Adrenal gland (tissue), 12 donors: ENCODE results near the gene SCAF11. TPM values are rescaled to one million over a fixed set of nuclear protein-coding genes. Genes with fewer than 3 reads are reported as not detected.
"Not testable (repeated sequence)": the region's sequence is repeated elsewhere in the genome, so short reads cannot be mapped to it uniquely, and the experiment has no call there.

Source experiments
- DNase-seq, 7 donors: peaks; one replicate each; pipeline ENCODE4 v3.0.0-alpha.2; 2019 to 2020
- H3K27ac ChIP-seq, 5 donors: fragments of 200-600 bp; sonication (generic) in 4 of 5; 1 replicate in 3 of 5; 2 replicates in 2 of 5; pipeline versions ENCODE4 v1.5.1 to v1.8.0; 2016 to 2020; ENCODE audit warnings: mild to moderate bottlenecking in 1 of 5
- H3K27me3 ChIP-seq: fragments of 200-600 bp; 2 replicates; pipeline ENCODE4 v1.8.0; 2021
- H3K36me3 ChIP-seq, 2 donors: fragments of 200-600 bp; replicated peaks in 1 of 2; 1 replicate in 1 of 2; 2 replicates in 1 of 2; pipeline versions ENCODE4 v1.5.1 to v1.8.0; 2018 to 2022
- H3K4me1 ChIP-seq, 2 donors: fragments of 200-600 bp; replicated peaks in 1 of 2; 1 replicate in 1 of 2; 2 replicates in 1 of 2; pipeline versions ENCODE4 v1.5.1 to v1.8.0; 2018 to 2021
- H3K4me3 ChIP-seq, 4 donors: fragments of 200-600 bp; sonication (generic) in 3 of 4; one replicate each; pipeline ENCODE4 v1.5.1; 2016 to 2018
- H3K9me3 ChIP-seq, 3 donors: fragments of 200-600 bp; sonication (generic) in 1 of 3; replicated peaks in 1 of 3; 1 replicate in 2 of 3; 2 replicates in 1 of 3; pipeline versions ENCODE4 v1.5.1 to v1.8.0; 2016 to 2021
- CTCF ChIP-seq, 6 experiments: fragments of 450-650 bp in 4 of 6; fragments of 200-600 bp in 2 of 6; sonication (generic) in 1 of 6; IDR thresholded peaks; 1 replicate in 5 of 6; 2 replicates in 1 of 6; pipeline versions ENCODE4 v1.5.1 to v1.8.0; 2016 to 2021; ENCODE audit warnings: antibody characterized with exemption in 6 of 6, mild to moderate bottlenecking in 2 of 6, moderate library complexity in 1 of 6
- POLR2A ChIP-seq, 2 donors: fragments of 450-650 bp; IDR thresholded peaks; one replicate each; pipeline ENCODE4 v1.6.1; 2017; ENCODE audit warnings: antibody characterized with exemption in 2 of 2, mild to moderate bottlenecking in 2 of 2, moderate library complexity in 1 of 2
- WGBS, 4 donors: extraction: QIAGEN DNeasy Blood & Tissue Kit in 2 of 4; methylation state at CpG; one replicate each; pipeline versions ENCODE4 v1.1.5 to v1.1.7; 2013 to 2017; 5-methylcytosine and 5-hydroxymethylcytosine counted together
- intact Hi-C, 2 donors: fragments of 100-400 bp; cut with DNase I; formaldehyde crosslinking; loops; one replicate each; pipeline versions ENCODE4 v1.14.1 to v1.15.0; 2022 to 2023
- polyA plus RNA-seq, 3 donors: library from polyadenylated mRNA; stranded (reverse); fragments of 200-250 nt in 2 of 3; fragments of 350-450 nt in 1 of 3; fragmentation: Illumina TruSeq in 1 of 3; extraction: RNeasy Lipid Tissue Mini Kit (QIAGEN cat#74804) in 1 of 3; gene quantifications; one replicate each; pipeline ENCODE4 v1.2.3, GENCODE V29; 2013 to 2014
- total RNA-seq, 9 donors: library from RNA; depleted of rRNA in 4 of 9; stranded (reverse); fragments of >200 nt in 4 of 9; fragments of 120-200 nt in 1 of 9; fragmentation: NEBNext Ultra II Directional in 1 of 9; extraction: Animal tissue kit (Norgen Biotek cat#: 25700) in 1 of 9; gene quantifications; one replicate each; pipeline versions ENCODE4 v1.1.0 to v1.2.4, GENCODE V29; 2013 to 2023
- donor health status: healthy with polysubstance abuse.
- donor health status: Bipolar disorder and iron deficiency.
- donor health status: DM: yes; HTN: yes; CAD: no.
- donor health status: DM: no; HTN: no; CAD: no.
- donor health status: DM: no; HTN: no; CAD: no.
- donor health status: DM: yes; HTN: yes; CAD: no.

The SCAF11 gene
- total and polyA plus RNA-seq, 12 donors, result 19.1 to 170 (median 85.1) TPM

DNA sequence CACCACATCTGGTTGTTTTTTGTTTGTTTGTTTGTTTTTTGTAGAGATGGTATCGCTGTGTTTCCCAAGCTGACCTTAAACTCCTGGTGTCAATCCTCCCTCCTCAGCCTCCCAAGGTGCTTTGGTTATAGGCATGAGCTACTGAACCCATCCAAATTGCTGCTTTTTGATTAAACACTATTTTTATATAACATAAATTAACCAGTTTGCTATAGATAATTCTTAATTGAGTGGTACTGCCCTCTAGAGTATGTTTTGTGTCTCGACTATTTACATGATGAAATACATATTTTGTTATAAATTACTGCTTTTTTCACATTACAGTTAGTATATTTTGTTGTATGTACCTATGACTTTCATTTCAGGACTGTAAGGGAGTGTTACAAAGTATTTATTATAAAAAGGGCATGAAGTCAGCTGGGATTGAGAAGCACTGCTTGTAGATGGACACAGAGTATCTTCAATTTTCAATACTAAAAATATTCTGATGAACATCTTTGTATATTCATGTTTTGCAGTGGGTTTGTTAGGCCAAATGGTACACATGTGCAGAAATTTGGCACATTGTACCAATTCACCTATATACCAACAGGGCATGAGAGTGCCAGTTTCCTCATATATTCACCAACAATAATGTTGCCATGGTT is 14.9 kb upstream of the SCAF11 start:
- WGBS, 4 donors, result 63 to 67% (median 64%) methylated on average over 2 of the region's 2 CpGs
- Histone ChIP-seq H3K27ac (no peak overlapping the region), H3K9me3 (no peaks in the 10 kb centered on the region), H3K4me1 (no peaks in the 10 kb centered on the region), H3K4me3 (no peak overlapping the region), H3K27me3 (no peaks in the 10 kb centered on the region), H3K36me3 (no peaks in the 10 kb centered on the region)
- DNase-seq, result no peak
- intact Hi-C loops, result loop anchor here in 1 of 2 donors (10.0 kb wide), 1 partner anchor 240 kb away; no protein-coding TSS in a partner anchor
- TF ChIP-seq CTCF (IDR thresholded peaks at IDR 0.05), result peak; percentile 29 to 60 (median 46)
- TF ChIP-seq POLR2A (IDR thresholded peaks at IDR 0.05), result no peak

GRCh38 chr12:46004715-46005114 is 14.3 kb upstream of the SCAF11 start:
- 61 to 74% (median 65%) methylated on average over 4 of the region's 4 CpGs for WGBS, 4 donors
- intact Hi-C loops, result loop anchor here in 1 of 2 donors (10.0 kb wide), 1 partner anchor 240 kb away; no protein-coding TSS in a partner anchor
- Histone ChIP-seq H3K27ac (no peak overlapping the region), H3K4me3 (no peak overlapping the region), H3K9me3 (no peaks in the 10 kb centered on the region), H3K36me3 (no peaks in the 10 kb centered on the region), H3K27me3 (no peaks in the 10 kb centered on the region), H3K4me1 (no peaks in the 10 kb centered on the region)
- no peak for TF ChIP-seq CTCF (IDR thresholded peaks at IDR 0.05)
- TF ChIP-seq POLR2A (IDR thresholded peaks at IDR 0.05), result no peak
- DNase-seq, result no peak

DNA sequence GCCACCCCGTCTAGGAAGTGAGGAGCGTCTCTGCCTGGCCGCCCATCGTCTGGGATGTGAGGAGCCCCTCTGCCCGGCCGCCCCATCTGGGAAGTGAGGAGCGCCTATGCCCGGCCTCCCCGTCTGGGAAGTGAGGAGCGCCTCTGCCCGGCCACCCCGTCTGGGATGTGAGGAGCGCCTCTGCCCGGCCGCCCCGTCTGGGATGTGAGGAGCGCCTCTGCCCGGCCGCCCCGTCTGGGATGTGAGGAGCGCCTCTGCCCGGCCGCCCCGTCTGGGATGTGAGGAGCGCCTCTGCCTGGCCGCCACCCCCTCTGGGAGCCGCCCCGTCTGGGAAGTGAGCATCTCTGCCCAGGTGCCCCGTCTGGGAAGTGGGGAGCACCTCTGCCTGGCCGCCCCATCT is 9.7 kb upstream of the SCAF11 start:
- not testable (repeated sequence) for H3K4me3 ChIP-seq, H3K36me3 ChIP-seq, DNase-seq, H3K4me1 ChIP-seq, H3K27me3 ChIP-seq, H3K9me3 ChIP-seq, H3K27ac ChIP-seq
- intact Hi-C loops, result loop anchor here in 1 of 2 donors (10.0 kb wide), 1 partner anchor 235 kb away; no protein-coding TSS in a partner anchor
- WGBS, 4 donors, result 91 to 100% (median 97%) methylated on average over 2 to 30 of the region's 30 CpGs

DNA sequence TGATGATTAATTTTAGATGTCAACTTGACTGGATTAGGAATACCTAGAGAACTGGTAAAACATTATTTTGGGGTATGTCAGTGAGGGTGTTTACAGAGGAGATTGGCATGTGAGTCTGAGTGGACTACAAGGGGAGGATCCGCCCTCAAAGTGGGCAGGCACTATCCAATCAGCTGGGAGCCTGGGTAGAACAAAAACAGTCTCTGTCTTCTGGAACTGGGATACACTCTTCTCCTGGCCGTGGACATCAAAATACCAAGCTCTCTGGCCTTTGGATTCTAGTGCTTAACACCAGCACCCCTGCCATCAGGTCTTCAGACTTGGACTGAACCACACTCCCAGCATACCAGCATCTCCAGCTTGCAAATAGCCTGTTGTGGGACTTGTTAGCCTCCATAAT is 4.4 kb upstream of the SCAF11 start:
- DNase-seq, result no peak
- peaks cover 0 to 6% of the 10 kb centered on the region in 2 donors for H3K4me1 ChIP-seq
- no peak overlapping the region for H3K27ac ChIP-seq
- H3K9me3 ChIP-seq, result no peaks in the 10 kb centered on the region
- no peaks in the 10 kb centered on the region for H3K36me3 ChIP-seq
- H3K4me3 ChIP-seq, result no peak overlapping the region
- WGBS, 4 donors, result 57 to 86% (median 78%) methylated on average over 2 of the region's 2 CpGs
- intact Hi-C loops, result loop anchor here in 1 of 2 donors (5.0 kb wide), 1 partner anchor 267 kb away; the partner anchor contains the start of gene ARID2
- H3K27me3 ChIP-seq, result no peaks in the 10 kb centered on the region
- no peak for TF ChIP-seq POLR2A (IDR thresholded peaks at IDR 0.05)
- no peak for TF ChIP-seq CTCF (IDR thresholded peaks at IDR 0.05)
